ENCODE data around the gene MYO7B.
"Not testable (repeated sequence)": the region's sequence is repeated elsewhere in the genome, so short reads cannot be mapped to it uniquely, and the experiment has no call there.

MYO7B gene

DNA sequence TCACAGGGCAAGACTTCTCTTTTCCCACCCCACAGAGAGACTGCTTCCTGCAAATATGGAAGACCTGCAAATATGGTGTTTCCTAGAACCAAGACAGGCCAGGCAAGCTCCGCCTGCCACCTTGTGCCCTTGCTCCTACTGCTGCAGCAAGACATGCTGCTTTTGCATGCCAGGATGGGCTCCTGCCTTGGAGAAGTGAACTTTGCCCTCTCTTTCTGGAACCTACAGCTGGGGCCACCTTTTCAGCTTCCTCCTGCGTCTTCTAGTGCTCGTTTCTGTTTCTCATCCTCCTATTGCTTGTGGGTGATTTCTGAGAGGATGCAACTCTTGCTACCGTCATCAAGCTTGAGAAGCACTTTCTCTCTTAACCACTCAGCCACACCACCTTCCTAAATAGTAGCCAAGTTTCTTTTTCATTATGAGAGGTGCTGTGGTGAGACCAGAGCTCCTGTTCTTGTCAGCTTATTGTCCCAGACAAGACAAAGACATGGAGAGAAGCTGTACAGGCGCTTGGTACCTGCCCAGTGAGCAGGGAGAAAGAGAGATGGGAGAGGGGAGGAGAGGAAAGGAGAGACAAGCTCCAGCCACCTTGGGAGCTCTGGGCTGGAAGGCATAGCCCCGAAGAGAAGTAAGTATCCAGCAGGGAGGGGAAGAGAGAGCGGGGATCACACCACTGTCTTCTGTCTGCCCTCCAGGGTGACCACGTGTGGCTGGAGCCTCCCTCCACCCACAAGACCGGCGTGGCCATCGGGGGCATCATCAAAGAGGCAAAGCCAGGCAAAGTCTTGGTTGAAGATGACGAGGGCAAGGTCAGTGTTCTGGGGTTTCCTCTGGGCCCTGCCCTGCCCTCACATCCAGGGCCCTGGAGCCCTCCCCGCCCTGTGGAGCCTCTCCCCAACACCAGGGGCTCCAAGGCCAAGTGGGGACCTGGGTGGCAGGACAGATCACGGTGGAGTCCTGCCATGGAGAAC is 28.3 kb downstream of the MYO7B start:
- H3K27ac ChIP-seq (ENCODE audit: low read depth, low read length) = no peak overlapping the region
- H3K27me3 ChIP-seq (ENCODE audit: control insufficient read depth, insufficient read depth, low read length) = no peaks in the 10 kb centered on the region
- H3K36me3 ChIP-seq (ENCODE audit: control insufficient read depth, insufficient read depth, low read length) = no peaks in the 10 kb centered on the region
- H3K9ac ChIP-seq (ENCODE audit: low read length) = no peak overlapping the region
- H3K4me1 ChIP-seq (ENCODE audit: control insufficient read depth, insufficient read depth, low read length) = no peaks in the 10 kb centered on the region
- no peak overlapping the region for H3K4me3 ChIP-seq (ENCODE audit: low read length)

DNA sequence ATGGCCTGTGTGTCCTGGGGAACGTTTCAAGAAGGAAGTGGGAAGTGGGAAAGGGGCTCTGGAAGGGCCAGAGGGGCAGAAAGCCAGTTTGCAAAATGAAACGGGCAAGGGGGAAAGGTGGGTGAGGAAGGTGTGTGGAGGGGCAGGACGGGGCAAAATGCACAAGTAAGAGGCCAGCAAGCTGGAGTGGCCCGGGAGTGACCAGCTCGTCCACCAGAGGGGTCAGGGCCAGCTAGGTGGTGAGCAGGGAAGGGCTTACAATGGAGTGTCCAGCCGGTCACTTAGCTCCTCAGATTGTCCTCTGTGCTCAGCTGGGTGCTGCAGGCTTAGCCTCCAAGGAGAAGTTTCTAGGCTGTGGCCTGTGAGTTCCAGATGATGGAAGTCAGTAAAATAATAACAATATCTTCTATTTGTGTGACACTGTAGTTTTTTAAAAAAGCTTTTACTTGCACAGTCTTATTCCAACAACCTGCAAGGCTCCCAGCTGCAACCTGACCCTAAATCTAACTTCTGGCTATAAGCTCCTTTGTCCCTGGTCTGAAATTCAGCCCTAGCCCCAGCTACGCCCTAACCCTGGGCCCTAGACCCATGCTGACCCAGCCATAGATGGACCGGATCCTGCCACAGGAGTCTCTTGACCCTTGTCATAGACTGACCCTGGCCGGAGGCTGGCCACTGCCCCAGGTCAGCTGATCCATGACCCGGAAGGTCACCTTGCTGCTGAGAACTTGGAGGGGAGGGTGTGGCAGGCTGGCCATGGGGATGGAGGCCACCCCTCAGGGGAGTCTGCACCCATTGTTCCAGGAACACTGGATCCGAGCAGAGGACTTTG is 29.2 kb downstream of the MYO7B start:
- no peaks in the 10 kb centered on the region for H3K36me3 ChIP-seq (ENCODE audit: control insufficient read depth, insufficient read depth, low read length)
- no peak overlapping the region for H3K27ac ChIP-seq (ENCODE audit: low read depth, low read length)
- no peak overlapping the region for H3K4me3 ChIP-seq (ENCODE audit: low read length)
- no peaks in the 10 kb centered on the region for H3K4me1 ChIP-seq (ENCODE audit: control insufficient read depth, insufficient read depth, low read length)
- H3K27me3 ChIP-seq (ENCODE audit: control insufficient read depth, insufficient read depth, low read length) = no peaks in the 10 kb centered on the region
- no peak overlapping the region for H3K9ac ChIP-seq (ENCODE audit: low read length)

- no peak overlapping the region for H3K9ac ChIP-seq (ENCODE audit: low read length)
- no peaks in the 10 kb centered on the region for H3K4me1 ChIP-seq (ENCODE audit: control insufficient read depth, insufficient read depth, low read length)
- no peaks in the 10 kb centered on the region for H3K27me3 ChIP-seq (ENCODE audit: control insufficient read depth, insufficient read depth, low read length)
- no peak overlapping the region for H3K4me3 ChIP-seq (ENCODE audit: low read length)
- no peaks in the 10 kb centered on the region for H3K36me3 ChIP-seq (ENCODE audit: control insufficient read depth, insufficient read depth, low read length)
- no peak overlapping the region for H3K27ac ChIP-seq (ENCODE audit: low read depth, low read length)
Measured at GRCh38 chr2:127565261-127566138, 30.0 kb downstream of the MYO7B start.

GRCh38 chr2:127566139-127566417 is 30.6 kb downstream of the MYO7B start:
- H3K4me3 ChIP-seq (ENCODE audit: low read length) = no peak overlapping the region
- no peaks in the 10 kb centered on the region for H3K27me3 ChIP-seq (ENCODE audit: control insufficient read depth, insufficient read depth, low read length)
- no peak overlapping the region for H3K9ac ChIP-seq (ENCODE audit: low read length)
- no peaks in the 10 kb centered on the region for H3K4me1 ChIP-seq (ENCODE audit: control insufficient read depth, insufficient read depth, low read length)
- no peaks in the 10 kb centered on the region for H3K36me3 ChIP-seq (ENCODE audit: control insufficient read depth, insufficient read depth, low read length)
- no peak overlapping the region for H3K27ac ChIP-seq (ENCODE audit: low read depth, low read length)

DNA sequence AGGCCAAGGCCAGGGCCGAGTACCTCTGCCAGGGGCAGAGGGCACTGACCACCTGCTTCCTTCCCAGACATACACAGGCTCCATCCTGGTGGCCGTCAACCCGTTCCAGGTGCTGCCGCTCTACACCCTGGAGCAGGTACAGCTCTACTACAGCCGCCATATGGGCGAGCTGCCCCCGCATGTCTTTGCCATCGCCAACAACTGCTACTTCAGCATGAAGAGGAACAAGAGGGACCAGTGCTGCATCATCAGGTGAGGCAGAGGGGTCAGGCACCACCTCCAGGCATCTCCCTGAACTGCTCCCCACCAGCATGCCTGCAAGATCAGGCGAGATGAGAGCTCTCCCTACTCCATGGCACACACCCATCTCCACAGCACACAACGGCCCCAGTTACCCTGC is 31.1 kb downstream of the MYO7B start:
- Histone ChIP-seq H3K27me3 (ENCODE audit: control insufficient read depth, insufficient read depth, low read length) (no peaks in the 10 kb centered on the region), H3K27ac (ENCODE audit: low read depth, low read length) (no peak overlapping the region), H3K4me3 (ENCODE audit: low read length) (no peak overlapping the region), H3K4me1 (ENCODE audit: control insufficient read depth, insufficient read depth, low read length) (no peaks in the 10 kb centered on the region), H3K9ac (ENCODE audit: low read length) (no peak overlapping the region), H3K36me3 (ENCODE audit: control insufficient read depth, insufficient read depth, low read length) (no peaks in the 10 kb centered on the region)

DNA sequence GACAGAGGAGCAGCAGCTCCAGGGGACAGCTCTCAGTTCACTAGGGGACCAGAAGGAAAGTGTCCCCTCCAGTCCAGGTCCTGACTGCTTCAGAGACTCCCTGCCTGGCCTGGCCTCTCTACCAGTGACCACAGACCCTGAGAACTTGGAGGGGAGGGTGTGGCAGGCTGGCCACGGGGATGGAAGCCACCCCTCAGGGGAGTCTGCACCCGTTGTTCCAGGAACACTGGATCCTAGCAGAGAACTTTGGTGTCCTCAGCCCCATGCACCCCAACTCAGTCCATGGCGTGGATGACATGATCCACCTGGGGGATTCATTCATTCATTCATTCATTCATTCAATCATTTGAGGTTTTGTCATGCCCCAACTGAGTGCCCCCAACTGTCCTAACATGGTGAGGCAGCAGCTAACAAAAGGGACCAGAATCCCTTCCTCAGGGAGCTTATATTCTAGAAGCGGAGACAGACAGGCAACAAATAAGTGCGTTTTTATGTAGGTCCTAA is 31.9 kb downstream of the MYO7B start:
- Histone ChIP-seq H3K4me3 (ENCODE audit: low read length) (no peak overlapping the region), H3K9ac (ENCODE audit: low read length) (no peak overlapping the region), H3K4me1 (ENCODE audit: control insufficient read depth, insufficient read depth, low read length) (no peaks in the 10 kb centered on the region), H3K27ac (ENCODE audit: low read depth, low read length) (no peak overlapping the region), H3K27me3 (ENCODE audit: control insufficient read depth, insufficient read depth, low read length) (no peaks in the 10 kb centered on the region), H3K36me3 (ENCODE audit: control insufficient read depth, insufficient read depth, low read length) (no peaks in the 10 kb centered on the region)

DNA sequence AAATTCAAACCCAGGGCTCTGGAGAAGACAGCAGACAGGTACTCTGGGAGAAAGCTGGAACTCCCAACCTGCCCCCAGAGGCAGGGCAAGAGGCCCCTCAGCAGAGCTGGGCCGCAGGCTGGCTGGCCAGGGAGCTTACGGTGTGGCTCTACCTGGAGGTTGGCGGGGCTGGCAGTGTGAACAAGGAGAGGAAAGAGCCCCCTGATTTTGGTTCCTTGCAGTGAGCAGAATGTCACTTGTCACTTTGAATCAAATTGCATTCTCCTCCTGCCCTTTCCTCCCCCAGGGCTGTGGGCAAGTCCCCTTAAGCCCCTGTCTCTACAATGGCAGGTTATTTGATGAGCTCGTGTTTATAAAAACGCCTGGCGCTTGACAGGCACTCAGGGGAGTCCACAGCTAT is 32.6 kb downstream of the MYO7B start:
- Histone ChIP-seq H3K4me3 (ENCODE audit: low read length) (no peak overlapping the region), H3K9ac (ENCODE audit: low read length) (no peak overlapping the region), H3K36me3 (ENCODE audit: control insufficient read depth, insufficient read depth, low read length) (no peaks in the 10 kb centered on the region), H3K27ac (ENCODE audit: low read depth, low read length) (no peak overlapping the region), H3K27me3 (ENCODE audit: control insufficient read depth, insufficient read depth, low read length) (no peaks in the 10 kb centered on the region), H3K4me1 (ENCODE audit: control insufficient read depth, insufficient read depth, low read length) (no peaks in the 10 kb centered on the region)

GRCh38 chr2:127569666-127570065 is 34.2 kb downstream of the MYO7B start:
- H3K4me1 ChIP-seq (ENCODE audit: control insufficient read depth, insufficient read depth, low read length) = no peaks in the 10 kb centered on the region
- no peaks in the 10 kb centered on the region for H3K36me3 ChIP-seq (ENCODE audit: control insufficient read depth, insufficient read depth, low read length)
- no peak overlapping the region for H3K4me3 ChIP-seq (ENCODE audit: low read length)
- H3K27me3 ChIP-seq (ENCODE audit: control insufficient read depth, insufficient read depth, low read length) = no peaks in the 10 kb centered on the region
- no peak overlapping the region for H3K9ac ChIP-seq (ENCODE audit: low read length)
- no peak overlapping the region for H3K27ac ChIP-seq (ENCODE audit: low read depth, low read length)

DNA sequence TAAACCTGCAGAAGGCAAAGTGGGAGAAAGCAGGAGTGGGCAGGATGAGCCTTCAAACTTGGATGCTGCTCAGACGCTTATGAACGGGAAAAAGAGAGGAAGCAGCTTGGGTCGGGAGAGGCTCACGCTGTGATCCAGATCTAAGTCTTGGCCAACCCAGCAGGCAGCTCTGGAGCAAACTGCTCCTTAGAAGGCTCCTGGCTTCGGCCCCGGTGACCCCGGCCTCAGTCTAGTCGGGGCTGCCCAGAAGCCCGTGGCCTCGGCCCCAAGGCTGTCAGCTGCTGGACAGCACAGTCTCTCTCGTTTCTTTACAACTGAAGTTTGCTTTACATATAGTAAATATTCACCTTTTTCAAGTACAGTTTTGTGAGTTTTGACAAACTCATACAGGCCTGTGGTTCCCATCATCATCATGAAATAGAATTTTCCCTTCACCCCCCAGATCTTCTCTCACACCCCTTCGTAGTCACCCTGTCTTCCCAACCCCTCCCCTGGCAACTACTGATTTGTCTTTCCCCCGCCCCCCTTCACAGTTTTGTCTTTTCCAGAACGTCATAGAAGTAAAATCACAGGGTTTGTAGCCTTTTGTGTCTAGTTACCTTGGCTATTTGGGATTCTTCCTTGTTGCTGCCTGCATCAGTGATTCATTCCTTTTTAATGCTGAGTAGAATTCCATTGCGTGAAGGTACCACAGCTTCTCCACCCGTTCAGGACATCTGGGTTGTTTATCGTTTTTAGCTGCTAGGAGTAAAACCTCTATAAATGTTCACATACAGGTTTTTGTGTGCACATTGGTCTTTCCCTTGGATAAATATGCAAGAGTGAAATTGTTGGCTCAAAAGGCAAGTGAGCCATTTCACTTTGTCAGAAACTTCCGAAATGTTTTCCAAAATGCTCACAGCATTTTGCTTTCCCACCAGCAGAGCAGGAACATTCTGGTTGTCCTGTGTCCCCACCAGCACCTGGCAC is 35.1 kb downstream of the MYO7B start:
- no peak overlapping the region for H3K9ac ChIP-seq (ENCODE audit: low read length)
- H3K36me3 ChIP-seq (ENCODE audit: control insufficient read depth, insufficient read depth, low read length) = no peaks in the 10 kb centered on the region
- no peak overlapping the region for H3K4me3 ChIP-seq (ENCODE audit: low read length)
- H3K4me1 ChIP-seq (ENCODE audit: control insufficient read depth, insufficient read depth, low read length) = no peaks in the 10 kb centered on the region
- no peaks in the 10 kb centered on the region for H3K27me3 ChIP-seq (ENCODE audit: control insufficient read depth, insufficient read depth, low read length)
- no peak overlapping the region for H3K27ac ChIP-seq (ENCODE audit: low read depth, low read length)

DNA sequence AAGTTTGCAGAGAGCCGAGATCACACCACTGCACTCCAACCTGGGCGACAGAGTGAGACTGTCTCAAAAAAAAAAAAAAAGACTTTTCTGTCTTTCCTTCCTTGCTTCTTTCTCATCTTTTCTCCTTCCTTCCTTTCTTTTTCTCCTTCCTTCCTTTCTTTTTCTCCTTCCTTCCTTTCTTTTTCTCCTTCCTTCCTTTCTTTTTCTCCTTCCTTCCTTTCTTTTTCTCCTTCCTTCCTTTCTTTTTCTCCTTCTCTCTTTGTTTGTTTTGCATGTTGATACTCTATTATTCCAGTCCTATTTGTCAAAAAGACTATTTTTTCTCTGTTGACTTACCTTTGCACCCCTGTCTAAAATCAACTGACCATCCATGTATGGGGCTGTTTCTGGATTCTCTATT is 36.9 kb downstream of the MYO7B start:
- not testable (repeated sequence) for H3K4me3 ChIP-seq (ENCODE audit: low read length); H3K36me3 ChIP-seq (ENCODE audit: control insufficient read depth, insufficient read depth, low read length); H3K27me3 ChIP-seq (ENCODE audit: control insufficient read depth, insufficient read depth, low read length); H3K27ac ChIP-seq (ENCODE audit: low read depth, low read length); H3K9ac ChIP-seq (ENCODE audit: low read length); H3K4me1 ChIP-seq (ENCODE audit: control insufficient read depth, insufficient read depth, low read length)

GRCh38 chr2:127572841-127573240 is 37.4 kb downstream of the MYO7B start:
- Histone ChIP-seq H3K9ac (ENCODE audit: low read length) (no peak overlapping the region), H3K27me3 (ENCODE audit: control insufficient read depth, insufficient read depth, low read length) (no peaks in the 10 kb centered on the region), H3K4me3 (ENCODE audit: low read length) (no peak overlapping the region), H3K4me1 (ENCODE audit: control insufficient read depth, insufficient read depth, low read length) (no peaks in the 10 kb centered on the region), H3K27ac (ENCODE audit: low read depth, low read length) (no peak overlapping the region), H3K36me3 (ENCODE audit: control insufficient read depth, insufficient read depth, low read length) (no peaks in the 10 kb centered on the region)
